ENCODE data around the gene SCT. TPM values are rescaled to one million over a fixed set of nuclear protein-coding genes. Genes with fewer than 3 reads are reported as not detected.

The SCT gene, protein sequence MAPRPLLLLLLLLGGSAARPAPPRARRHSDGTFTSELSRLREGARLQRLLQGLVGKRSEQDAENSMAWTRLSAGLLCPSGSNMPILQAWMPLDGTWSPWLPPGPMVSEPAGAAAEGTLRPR
- total RNA-seq (2022) (not detected in 2 replicates), Bru-seq, nascent RNA (not detected), BruChase-seq, experiment 1, labeled RNA remaining after a 6-hour chase (percentile 33 among the genes with signal in this experiment), BruChase-seq, experiment 2, labeled RNA remaining after a 2-hour chase (percentile 33 among the genes with signal in this experiment)
- long read RNA-seq, result 0 reads

DNA sequence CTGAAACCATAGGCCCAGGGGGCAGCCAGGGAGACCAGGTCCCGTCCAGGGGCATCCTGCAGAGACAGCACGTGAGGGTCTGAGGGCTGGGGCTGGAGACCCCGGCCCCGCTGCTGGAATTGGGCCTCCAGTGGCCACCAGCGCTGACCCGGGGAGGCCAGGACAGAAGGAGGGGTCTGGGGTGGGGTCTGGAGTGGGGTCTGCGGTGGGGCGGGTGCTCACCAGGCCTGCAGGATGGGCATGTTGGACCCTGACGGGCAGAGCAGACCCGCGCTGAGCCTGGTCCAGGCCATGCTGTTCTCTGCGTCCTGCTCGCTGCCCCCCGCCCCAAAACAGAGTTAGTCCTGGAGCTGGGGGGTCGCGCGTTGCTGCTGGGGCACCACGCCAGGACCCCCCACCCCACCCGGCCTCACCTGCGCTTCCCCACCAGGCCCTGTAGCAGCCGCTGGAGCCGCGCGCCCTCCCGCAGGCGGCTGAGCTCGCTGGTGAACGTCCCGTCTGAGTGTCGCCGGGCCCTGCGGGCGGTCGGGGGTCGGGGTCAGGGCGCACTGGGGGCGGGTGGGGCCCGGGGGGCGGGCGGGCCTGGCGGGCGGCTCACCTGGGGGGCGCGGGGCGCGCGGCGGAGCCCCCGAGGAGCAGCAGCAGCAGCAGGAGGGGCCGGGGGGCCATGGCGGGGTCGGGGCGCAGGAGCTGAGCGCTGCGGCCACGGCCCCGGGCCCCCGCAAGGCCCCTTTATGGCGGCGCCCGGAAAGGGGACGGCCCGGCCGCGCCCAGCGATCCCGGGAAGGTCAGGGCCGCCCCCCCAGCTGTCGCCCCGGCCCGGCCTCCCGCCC is at the start of gene SCT:
Gene SCT (minus strand): TSS at position 707 of the 833 bp plus-strand sequence. CDS start 38 bp downstream, at position 669.
- Mint-ChIP-seq H3K4me3 (ENCODE audit: low read depth, unreplicated experiment) (no peak within 1 kb of the TSS), H3K9me3 (ENCODE audit: low read depth, unreplicated experiment) (peaks cover 4% of the 10 kb centered on the region), H3K27me3 (ENCODE audit: unreplicated experiment) (no peaks in the 10 kb centered on the region), H3K4me1 (ENCODE audit: low read depth, unreplicated experiment) (peaks cover 10% of the 10 kb centered on the region), H3K27ac (ENCODE audit: unreplicated experiment) (no peak within 1 kb of the TSS), H3K36me3 (ENCODE audit: insufficient read depth, unreplicated experiment) (peaks cover 31% of the 10 kb centered on the region)
- DNase-seq, result no peak
- BruUV-seq (replicated peaks), result no TSS peak
- TF ChIP-seq, protein P1, sequence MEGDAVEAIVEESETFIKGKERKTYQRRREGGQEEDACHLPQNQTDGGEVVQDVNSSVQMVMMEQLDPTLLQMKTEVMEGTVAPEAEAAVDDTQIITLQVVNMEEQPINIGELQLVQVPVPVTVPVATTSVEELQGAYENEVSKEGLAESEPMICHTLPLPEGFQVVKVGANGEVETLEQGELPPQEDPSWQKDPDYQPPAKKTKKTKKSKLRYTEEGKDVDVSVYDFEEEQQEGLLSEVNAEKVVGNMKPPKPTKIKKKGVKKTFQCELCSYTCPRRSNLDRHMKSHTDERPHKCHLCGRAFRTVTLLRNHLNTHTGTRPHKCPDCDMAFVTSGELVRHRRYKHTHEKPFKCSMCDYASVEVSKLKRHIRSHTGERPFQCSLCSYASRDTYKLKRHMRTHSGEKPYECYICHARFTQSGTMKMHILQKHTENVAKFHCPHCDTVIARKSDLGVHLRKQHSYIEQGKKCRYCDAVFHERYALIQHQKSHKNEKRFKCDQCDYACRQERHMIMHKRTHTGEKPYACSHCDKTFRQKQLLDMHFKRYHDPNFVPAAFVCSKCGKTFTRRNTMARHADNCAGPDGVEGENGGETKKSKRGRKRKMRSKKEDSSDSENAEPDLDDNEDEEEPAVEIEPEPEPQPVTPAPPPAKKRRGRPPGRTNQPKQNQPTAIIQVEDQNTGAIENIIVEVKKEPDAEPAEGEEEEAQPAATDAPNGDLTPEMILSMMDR (IDR thresholded peaks at IDR 0.05; ENCODE audit: unreplicated experiment), result no peak
- CTCF ChIA-PET, result no interaction called here
- intact Hi-C loops (cut with micrococcal nuclease; ENCODE audit: unreplicated experiment), result no loop called here

DNA sequence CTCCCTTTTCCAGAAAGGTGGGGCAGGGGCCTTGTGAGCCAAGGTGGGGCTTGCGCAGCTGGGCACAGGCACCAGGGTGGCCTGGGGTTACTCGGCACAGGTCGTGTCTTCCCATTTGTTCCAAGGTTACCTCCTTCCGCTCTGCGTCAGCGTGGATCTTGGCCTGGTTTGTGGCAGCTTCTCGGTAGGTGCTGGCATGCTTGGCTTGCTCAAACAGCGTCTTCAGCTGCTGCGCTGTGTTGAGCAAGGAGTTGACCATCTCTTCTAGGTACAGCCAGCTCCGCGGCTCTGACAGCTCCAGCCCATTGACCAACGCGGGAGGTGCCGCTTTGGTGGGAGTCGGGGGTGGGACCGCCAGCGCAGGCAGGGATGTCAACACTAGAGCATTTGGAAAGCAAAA is 47.4 kb upstream of the SCT start:
- CTCF ChIA-PET, result no interaction called here

DNA sequence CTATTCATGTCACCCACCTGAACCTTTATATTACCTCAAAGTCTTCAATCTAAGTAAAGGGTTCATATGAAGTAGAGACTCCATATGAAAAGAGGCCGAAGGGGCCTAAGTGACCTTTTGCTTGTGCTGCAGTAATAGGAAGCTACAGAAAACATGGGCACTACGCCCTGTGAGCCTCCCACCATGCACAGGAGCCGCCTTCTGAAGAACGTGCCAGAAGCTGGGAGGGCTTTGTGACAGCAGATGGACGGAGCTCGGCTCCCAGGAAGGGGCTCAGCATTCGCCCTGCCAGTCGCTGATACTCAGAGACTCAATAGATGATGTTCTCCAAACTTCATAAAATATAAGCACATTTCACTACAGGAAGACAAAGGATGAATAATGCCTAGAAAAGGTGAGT is 46.9 kb upstream of the SCT start:
- no peaks in the 10 kb centered on the region for H3K4me1 Mint-ChIP-seq (ENCODE audit: low read depth, unreplicated experiment)
- CTCF ChIA-PET, result no interaction called here
- BruUV-seq (replicated peaks), result no TSS peak
- TF ChIP-seq, protein P1 (IDR thresholded peaks at IDR 0.05; ENCODE audit: unreplicated experiment), result no peak
- DNase-seq, result no peak
- H3K27me3 Mint-ChIP-seq (ENCODE audit: unreplicated experiment), result no peaks in the 10 kb centered on the region
- no peak overlapping the region for H3K4me3 Mint-ChIP-seq (ENCODE audit: low read depth, unreplicated experiment)
- no peak overlapping the region for H3K27ac Mint-ChIP-seq (ENCODE audit: unreplicated experiment)
- H3K36me3 Mint-ChIP-seq (ENCODE audit: insufficient read depth, unreplicated experiment), result peaks cover 46% of the 10 kb centered on the region
- intact Hi-C loops (cut with micrococcal nuclease; ENCODE audit: unreplicated experiment), result no loop called here
- H3K9me3 Mint-ChIP-seq (ENCODE audit: low read depth, unreplicated experiment), result no peaks in the 10 kb centered on the region

More for the DNA sequence above, 47.4 kb upstream of the SCT start:
- no peaks in the 10 kb centered on the region for H3K9me3 Mint-ChIP-seq (ENCODE audit: low read depth, unreplicated experiment)
- intact Hi-C loops (cut with micrococcal nuclease; ENCODE audit: unreplicated experiment), result no loop called here
- no TSS peak for BruUV-seq (replicated peaks)
- TF ChIP-seq, protein P1 (IDR thresholded peaks at IDR 0.05; ENCODE audit: unreplicated experiment), result no peak
- DNase-seq, result no peak
- no peaks in the 10 kb centered on the region for H3K4me1 Mint-ChIP-seq (ENCODE audit: low read depth, unreplicated experiment)
- peaks cover 52% of the 10 kb centered on the region for H3K36me3 Mint-ChIP-seq (ENCODE audit: insufficient read depth, unreplicated experiment)
- H3K4me3 Mint-ChIP-seq (ENCODE audit: low read depth, unreplicated experiment), result no peak overlapping the region
- no peaks in the 10 kb centered on the region for H3K27me3 Mint-ChIP-seq (ENCODE audit: unreplicated experiment)
- H3K27ac Mint-ChIP-seq (ENCODE audit: unreplicated experiment), result no peak overlapping the region

DNA sequence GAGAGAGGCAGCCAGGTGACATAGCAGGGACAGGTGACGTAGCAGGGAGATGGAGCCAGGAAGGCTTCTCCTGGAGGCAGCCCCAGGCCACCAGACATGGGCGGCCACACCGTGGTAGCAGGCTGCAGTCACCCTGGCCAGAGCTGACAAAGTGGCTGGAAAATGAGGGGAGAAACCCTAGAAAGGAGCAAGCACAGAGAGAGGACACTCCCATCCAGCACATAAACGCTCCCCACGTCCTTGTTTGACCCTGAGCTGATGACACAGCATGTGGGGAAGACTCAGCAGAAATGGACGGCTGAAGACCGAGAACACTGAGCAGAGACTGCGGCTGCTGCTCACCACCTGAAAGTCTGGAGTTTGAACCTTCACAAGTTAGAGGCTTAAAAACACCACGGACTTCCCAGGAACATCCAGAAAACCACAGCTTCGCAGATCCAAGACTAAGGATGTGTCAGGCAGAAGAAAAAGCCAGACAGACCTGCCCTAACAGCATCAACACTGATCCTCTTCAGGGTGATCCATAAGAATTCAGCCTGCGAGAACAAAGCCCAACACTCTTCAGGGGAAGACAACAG is 38.8 kb upstream of the SCT start:
- H3K4me1 Mint-ChIP-seq (ENCODE audit: low read depth, unreplicated experiment), result no peaks in the 10 kb centered on the region
- intact Hi-C loops (cut with micrococcal nuclease; ENCODE audit: unreplicated experiment), result no loop called here
- no TSS peak for BruUV-seq (replicated peaks)
- CTCF ChIA-PET, result no interaction called here
- H3K36me3 Mint-ChIP-seq (ENCODE audit: insufficient read depth, unreplicated experiment), result peaks cover 24% of the 10 kb centered on the region
- H3K9me3 Mint-ChIP-seq (ENCODE audit: low read depth, unreplicated experiment), result no peaks in the 10 kb centered on the region
- H3K27ac Mint-ChIP-seq (ENCODE audit: unreplicated experiment), result no peak overlapping the region
- H3K4me3 Mint-ChIP-seq (ENCODE audit: low read depth, unreplicated experiment), result no peak overlapping the region
- no peaks in the 10 kb centered on the region for H3K27me3 Mint-ChIP-seq (ENCODE audit: unreplicated experiment)
- TF ChIP-seq, protein P1 (IDR thresholded peaks at IDR 0.05; ENCODE audit: unreplicated experiment), result no peak
- DNase-seq, result no peak

All from Calu3 (cell line).